Measurements from ENCODE around the gene ARFRP1. TPM values are rescaled to one million over a fixed set of nuclear protein-coding genes. Genes with fewer than 3 reads are reported as not detected.

ARFRP1 gene
- total and polyA plus RNA-seq, 2 of the 4 experiments (the other 2 are of a cell fraction) = 25.3 to 36.6 TPM

DNA sequence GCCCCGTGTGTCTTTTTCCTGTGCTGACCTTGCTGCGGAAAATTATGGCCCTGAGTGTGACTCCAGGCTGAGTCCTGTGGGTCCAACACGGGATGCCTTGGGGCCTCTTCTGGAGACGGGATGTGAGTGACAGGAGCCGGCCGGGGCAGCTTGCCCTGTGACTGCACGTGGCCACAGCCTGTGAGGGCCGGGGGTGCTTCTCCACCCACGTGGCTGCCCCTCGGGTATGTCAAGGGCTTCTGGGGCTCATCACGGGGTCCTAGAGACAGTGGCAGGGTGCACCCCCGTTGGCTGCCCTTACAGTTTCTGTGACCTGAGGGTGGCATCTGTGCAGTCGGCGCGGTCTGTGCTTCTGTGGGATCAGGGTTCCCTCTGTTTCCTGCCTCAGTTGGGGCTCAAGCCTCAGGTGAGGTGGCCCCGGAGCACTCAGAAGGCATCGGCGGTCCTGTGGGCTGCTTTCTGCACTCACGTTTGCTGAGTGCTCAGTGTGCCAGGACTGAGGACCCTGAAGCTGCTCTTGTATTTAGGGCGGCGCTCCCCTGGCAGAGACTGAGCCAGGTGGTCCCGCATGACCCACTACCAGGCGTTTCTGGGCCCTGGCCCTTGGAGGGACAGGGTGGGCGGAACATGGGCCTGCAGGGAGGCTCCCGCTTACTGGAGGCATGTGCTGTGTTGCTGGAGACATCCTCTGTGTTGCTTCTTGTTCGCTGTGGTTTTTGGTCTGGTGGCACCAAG lies 44.3 kb downstream of the ARFRP1 start:
- WGBS, 2 experiments (ENCODE audit: extremely low coverage in 2 of 2, insufficient read length in 1 of 2) = 95% methylated on average over 21 of the region's 26 CpGs; no CpG with 5 or more reads in 1 of the 2 experiments

More for the DNA sequence above, 44.3 kb downstream of the ARFRP1 start:
- DNase-seq = no peak
- Histone ChIP-seq H4K91ac (ENCODE audit: insufficient read depth, low read depth, low read length) (no peak overlapping the region), H4K5ac (ENCODE audit: low read depth, low read length) (no peak overlapping the region), H2AK9ac (replicated peaks; ENCODE audit: low read depth, low read length, poor library complexity) (peak overlapping the region; percentile 16), H3K4me2 (ENCODE audit: low read depth, low read length) (no peak overlapping the region), H3K14ac (replicated peaks; ENCODE audit: low read depth, low read length) (no peak overlapping the region), H3K27ac (ENCODE audit: insufficient read depth, low read length) (no peak overlapping the region), H3K27me3 (ENCODE audit: control insufficient read depth, insufficient read depth, low read length) (no peaks in the 10 kb centered on the region), H3K56ac (ENCODE audit: extremely low read depth, insufficient read depth, low read length) (no peak overlapping the region), H3K4me1 (ENCODE audit: control insufficient read depth, insufficient read depth, low read length) (peaks cover 4% of the 10 kb centered on the region; the same call in 1 of the 2 replicates), H3K23ac (ENCODE audit: low read depth, low read length) (no peak overlapping the region), H2AFZ (replicated peaks; ENCODE audit: low read length, poor library complexity) (no peak overlapping the region), H3K79me1 (ENCODE audit: low read depth in 1 of 2, low read length in 2 of 2) (peaks cover 18 to 53% of the 10 kb centered on the region in 2 experiments), H3K36me3 (ENCODE audit: control insufficient read depth, insufficient read depth, low read length) (peaks cover 54% of the 10 kb centered on the region), H3K9me1 (ENCODE audit: insufficient read depth, low read length) (0 out of 2 replicates have a peak, but pooled peaks cover 3% of the 10 kb centered on the region), H4K20me1 (ENCODE audit: insufficient read depth, low read length) (peaks cover 3% of the 10 kb centered on the region; the same call in 1 of the 2 replicates), H2BK20ac (ENCODE audit: low read depth, low read length) (no peak overlapping the region), H3K18ac (ENCODE audit: low read depth, low read length) (no peak overlapping the region), H2BK15ac (ENCODE audit: low read depth, low read length) (no peak overlapping the region), H4K8ac (ENCODE audit: low read depth in 2 of 2, low read length in 2 of 2) (no peak overlapping the region), H3K9ac (ENCODE audit: low read depth, low read length) (no peak overlapping the region), H3K4me3 (ENCODE audit: insufficient read depth, low read depth, low read length) (no peak overlapping the region), H2BK120ac (ENCODE audit: low read depth, low read length) (no peak overlapping the region), H3K4ac (ENCODE audit: low read depth, low read length) (no peak overlapping the region), H3K9me3 (ENCODE audit: control insufficient read depth, insufficient read depth, low read length) (no peaks in the 10 kb centered on the region), H2BK5ac (ENCODE audit: low read depth, low read length, poor library complexity, severe bottlenecking) (no peak overlapping the region), H2AK5ac (ENCODE audit: low read depth, low read length) (no peak overlapping the region)
- dilution Hi-C loops (cut with HindIII; ENCODE audit: low sequenced_read_pairs, unreplicated experiment) = no loop called here
- ATAC-seq (ENCODE audit: low read depth) = no peak
- in situ Hi-C loops (cut with MboI; ENCODE audit: low sequenced_read_pairs) = no loop called here
- CTCF ChIA-PET = no interaction called here
- BruUV-seq (replicated peaks) = no TSS peak
- POLR2A ChIA-PET (ENCODE audit: unreplicated experiment) = no interaction called here
- intact Hi-C loops (cut with micrococcal nuclease) = no loop called here
- TF ChIP-seq NFE2L2 (IDR thresholded peaks at IDR 0.05; ENCODE audit: low read depth, low read length) (no peak), MXI1 (IDR thresholded peaks at IDR 0.05; ENCODE audit: borderline replicate concordance, low read depth, low read length) (no peak), CEBPB (IDR thresholded peaks at IDR 0.05; ENCODE audit: low read depth, low read length) (no peak), RFX5 (IDR thresholded peaks at IDR 0.05; ENCODE audit: low read depth, low read length) (no peak), RCOR1 (IDR thresholded peaks at IDR 0.05; ENCODE audit: insufficient replicate concordance, low read length) (no peak), SMC3 (IDR thresholded peaks at IDR 0.05; ENCODE audit: low read depth, low read length) (no peak), MAFK (IDR thresholded peaks at IDR 0.05; ENCODE audit: low read depth, low read length) (no peak)
- TF ChIP-seq, protein P1, sequence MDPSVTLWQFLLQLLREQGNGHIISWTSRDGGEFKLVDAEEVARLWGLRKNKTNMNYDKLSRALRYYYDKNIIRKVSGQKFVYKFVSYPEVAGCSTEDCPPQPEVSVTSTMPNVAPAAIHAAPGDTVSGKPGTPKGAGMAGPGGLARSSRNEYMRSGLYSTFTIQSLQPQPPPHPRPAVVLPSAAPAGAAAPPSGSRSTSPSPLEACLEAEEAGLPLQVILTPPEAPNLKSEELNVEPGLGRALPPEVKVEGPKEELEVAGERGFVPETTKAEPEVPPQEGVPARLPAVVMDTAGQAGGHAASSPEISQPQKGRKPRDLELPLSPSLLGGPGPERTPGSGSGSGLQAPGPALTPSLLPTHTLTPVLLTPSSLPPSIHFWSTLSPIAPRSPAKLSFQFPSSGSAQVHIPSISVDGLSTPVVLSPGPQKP (IDR thresholded peaks at IDR 0.05; ENCODE audit: borderline replicate concordance, low read depth, low read length) = no peak
- TF ChIP-seq, protein P2, sequence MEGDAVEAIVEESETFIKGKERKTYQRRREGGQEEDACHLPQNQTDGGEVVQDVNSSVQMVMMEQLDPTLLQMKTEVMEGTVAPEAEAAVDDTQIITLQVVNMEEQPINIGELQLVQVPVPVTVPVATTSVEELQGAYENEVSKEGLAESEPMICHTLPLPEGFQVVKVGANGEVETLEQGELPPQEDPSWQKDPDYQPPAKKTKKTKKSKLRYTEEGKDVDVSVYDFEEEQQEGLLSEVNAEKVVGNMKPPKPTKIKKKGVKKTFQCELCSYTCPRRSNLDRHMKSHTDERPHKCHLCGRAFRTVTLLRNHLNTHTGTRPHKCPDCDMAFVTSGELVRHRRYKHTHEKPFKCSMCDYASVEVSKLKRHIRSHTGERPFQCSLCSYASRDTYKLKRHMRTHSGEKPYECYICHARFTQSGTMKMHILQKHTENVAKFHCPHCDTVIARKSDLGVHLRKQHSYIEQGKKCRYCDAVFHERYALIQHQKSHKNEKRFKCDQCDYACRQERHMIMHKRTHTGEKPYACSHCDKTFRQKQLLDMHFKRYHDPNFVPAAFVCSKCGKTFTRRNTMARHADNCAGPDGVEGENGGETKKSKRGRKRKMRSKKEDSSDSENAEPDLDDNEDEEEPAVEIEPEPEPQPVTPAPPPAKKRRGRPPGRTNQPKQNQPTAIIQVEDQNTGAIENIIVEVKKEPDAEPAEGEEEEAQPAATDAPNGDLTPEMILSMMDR (conservative IDR thresholded peaks at IDR 0.05; ENCODE audit: low read depth, low read length) = no peak
